ENCODE measurements around the gene PHACTR1. TPM values are rescaled to one million over a fixed set of nuclear protein-coding genes. Genes with fewer than 3 reads are reported as not detected.

Gene PHACTR1
- total RNA-seq, 2 donors from 2014 or later: 1.3 to 4.3 TPM

GRCh38 chr6:13075141-13075845 lies 358.7 kb downstream of the PHACTR1 start:
- Histone ChIP-seq H3K4me1 (replicated peaks) (no peaks in the 10 kb centered on the region), H3K36me3 (no peaks in the 10 kb centered on the region), H3K27me3 (replicated peaks; ENCODE audit: insufficient read depth) (no peaks in the 10 kb centered on the region), H3K27ac (no peak overlapping the region), H3K4me3 (no peak overlapping the region), H3K9me3 (no peaks in the 10 kb centered on the region)
- WGBS: 79% methylated on average over 7 of the region's 7 CpGs
- intact Hi-C loops (cut with DNase I): no loop called here
- TF ChIP-seq POLR2A (IDR thresholded peaks at IDR 0.05): no peak
- TF ChIP-seq CTCF (IDR thresholded peaks at IDR 0.05): no peak
- TF ChIP-seq POLR2AphosphoS5 (IDR thresholded peaks at IDR 0.05): no peak
- no peak for DNase-seq (ENCODE audit: low spot score)

- no peaks in the 10 kb centered on the region for H3K27me3 ChIP-seq (replicated peaks; ENCODE audit: insufficient read depth)
- H3K9me3 ChIP-seq: no peaks in the 10 kb centered on the region
- TF ChIP-seq CTCF (IDR thresholded peaks at IDR 0.05): no peak
- no peak for TF ChIP-seq POLR2A (IDR thresholded peaks at IDR 0.05)
- no peak for TF ChIP-seq POLR2AphosphoS5 (IDR thresholded peaks at IDR 0.05)
- intact Hi-C loops (cut with DNase I): no loop called here
- H3K4me3 ChIP-seq: no peak overlapping the region
- DNase-seq (ENCODE audit: low spot score): no peak
- 62% methylated on average over 3 of the region's 3 CpGs for WGBS
- H3K36me3 ChIP-seq: no peaks in the 10 kb centered on the region
- no peaks in the 10 kb centered on the region for H3K4me1 ChIP-seq (replicated peaks)
- no peak overlapping the region for H3K27ac ChIP-seq
Observed at GRCh38 chr6:13076575-13076974, 360.0 kb downstream of the PHACTR1 start.

GRCh38 chr6:13077117-13077516 lies 360.6 kb downstream of the PHACTR1 start:
- TF ChIP-seq POLR2A (IDR thresholded peaks at IDR 0.05) (no peak), POLR2AphosphoS5 (IDR thresholded peaks at IDR 0.05) (no peak), CTCF (IDR thresholded peaks at IDR 0.05) (no peak)
- H3K4me1 ChIP-seq (replicated peaks): no peaks in the 10 kb centered on the region
- no peaks in the 10 kb centered on the region for H3K27me3 ChIP-seq (replicated peaks; ENCODE audit: insufficient read depth)
- intact Hi-C loops (cut with DNase I): no loop called here
- H3K4me3 ChIP-seq: no peak overlapping the region
- no peak overlapping the region for H3K27ac ChIP-seq
- no peak for DNase-seq (ENCODE audit: low spot score)
- H3K9me3 ChIP-seq: no peaks in the 10 kb centered on the region
- H3K36me3 ChIP-seq: no peaks in the 10 kb centered on the region
- WGBS: 60% methylated on average over 1 of the region's 1 CpG

- intact Hi-C loops (cut with DNase I): no loop called here
- no peak overlapping the region for H3K4me3 ChIP-seq
- H3K9me3 ChIP-seq: no peaks in the 10 kb centered on the region
- WGBS: 81% methylated on average over 6 of the region's 6 CpGs
- H3K36me3 ChIP-seq: no peaks in the 10 kb centered on the region
- H3K27ac ChIP-seq: no peak overlapping the region
- no peak for TF ChIP-seq POLR2AphosphoS5 (IDR thresholded peaks at IDR 0.05)
- TF ChIP-seq POLR2A (IDR thresholded peaks at IDR 0.05): no peak
- no peak for TF ChIP-seq CTCF (IDR thresholded peaks at IDR 0.05)
- DNase-seq (ENCODE audit: low spot score): no peak
- no peaks in the 10 kb centered on the region for H3K27me3 ChIP-seq (replicated peaks; ENCODE audit: insufficient read depth)
- no peaks in the 10 kb centered on the region for H3K4me1 ChIP-seq (replicated peaks)
Observed at GRCh38 chr6:13079096-13079723, 362.6 kb downstream of the PHACTR1 start.

All from prostate gland (tissue), 2 donors.